NCI-H2081 (cell line): ENCODE data around the gene PLEKHA5.
A peak's percentile ranks its signal among the peaks of the same experiment; 100 is the strongest.

Experiments used
- DNase-seq, 2 experiments: peaks; one replicate each; lab custom pipeline; 2025; lab: John Stamatoyannopoulos, UW

Gene PLEKHA5

DNA sequence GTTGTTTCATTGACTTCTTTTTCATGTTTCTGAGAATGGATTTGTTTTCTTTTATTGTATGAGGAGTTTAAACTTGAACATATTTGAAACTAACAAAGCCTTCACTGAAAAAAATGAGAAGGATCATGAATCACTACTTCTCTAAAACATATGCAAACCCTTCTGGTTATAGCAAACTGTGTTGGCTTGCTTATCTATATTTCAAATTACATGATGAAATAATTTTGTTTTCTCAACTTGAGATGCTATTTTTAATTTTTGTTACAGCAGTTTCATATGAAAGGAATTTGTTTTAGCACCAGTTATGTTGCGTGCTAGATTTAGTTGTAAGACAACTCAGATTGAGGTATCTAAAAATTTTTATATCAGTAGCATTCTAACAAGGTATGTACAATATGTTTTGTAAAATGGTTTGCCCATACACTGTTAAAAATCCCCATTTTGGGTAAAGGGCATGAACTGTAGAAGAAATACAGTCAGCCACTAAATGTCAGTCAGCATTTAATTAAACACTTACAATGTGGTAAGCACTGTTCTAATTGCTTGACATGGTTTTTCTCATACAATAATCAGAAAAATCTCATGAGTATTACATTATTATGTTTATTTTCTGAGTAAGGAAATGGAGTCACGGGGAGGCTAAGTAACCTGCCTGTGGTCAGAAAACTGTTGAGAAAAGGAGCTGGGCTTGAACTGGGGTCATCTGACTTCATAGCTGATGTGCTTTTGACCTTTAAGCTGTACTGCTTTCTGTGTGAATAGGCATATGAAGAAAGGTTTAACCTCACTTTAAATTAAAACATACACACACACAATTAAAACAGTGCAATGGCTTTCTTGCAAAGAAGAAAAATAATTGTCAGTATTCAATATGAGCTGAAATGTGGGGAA is 105.7 kb downstream of the PLEKHA5 start:
- no peak for DNase-seq

DNA sequence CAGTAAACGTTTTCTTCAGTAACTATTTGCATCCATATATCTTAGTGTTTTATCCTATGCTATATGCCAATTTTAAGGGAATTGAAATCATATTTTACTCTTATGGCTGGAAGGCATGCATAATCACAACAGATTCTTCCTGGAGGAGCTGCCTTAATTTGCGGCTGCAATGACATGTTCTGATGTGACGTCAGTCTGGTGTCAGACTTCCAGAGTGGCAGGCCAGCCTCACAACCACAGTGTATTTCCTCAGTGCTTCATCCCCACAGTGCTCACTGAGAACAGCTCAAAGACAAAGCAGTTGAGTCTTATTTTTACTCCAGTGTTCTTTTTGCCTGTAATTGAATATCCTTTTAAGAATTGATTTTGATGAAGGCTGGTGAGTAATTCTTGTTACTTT is 107.1 kb downstream of the PLEKHA5 start:
- no peak for DNase-seq

GRCh38 chr12:19238540-19238939 is 109.0 kb downstream of the PLEKHA5 start:
- DNase-seq, result no peak

DNA sequence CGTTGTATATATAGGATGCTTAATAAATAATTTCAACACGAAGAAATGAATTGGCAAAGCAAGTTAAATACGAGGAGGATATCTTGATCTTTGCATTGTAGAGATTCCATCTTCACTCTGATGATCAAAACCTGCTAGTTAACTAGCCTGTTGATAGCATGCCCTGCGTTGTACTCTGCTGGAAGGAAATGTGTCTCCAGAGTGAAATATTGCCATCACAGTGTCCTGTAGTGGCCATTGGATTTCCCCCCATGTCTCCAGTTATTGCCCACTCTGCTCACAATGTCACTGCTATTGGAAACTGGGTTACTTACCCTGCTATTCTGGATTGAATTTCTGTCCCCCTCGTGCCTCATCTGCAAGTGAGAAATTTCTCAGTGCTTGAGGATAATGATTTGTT is 109.6 kb downstream of the PLEKHA5 start:
- DNase-seq, result no peak

- no peak for DNase-seq
Measured at GRCh38 chr12:19239616-19240234, 110.2 kb downstream of the PLEKHA5 start.

GRCh38 chr12:19242581-19242980 is 113.0 kb downstream of the PLEKHA5 start:
- no peak for DNase-seq

DNA sequence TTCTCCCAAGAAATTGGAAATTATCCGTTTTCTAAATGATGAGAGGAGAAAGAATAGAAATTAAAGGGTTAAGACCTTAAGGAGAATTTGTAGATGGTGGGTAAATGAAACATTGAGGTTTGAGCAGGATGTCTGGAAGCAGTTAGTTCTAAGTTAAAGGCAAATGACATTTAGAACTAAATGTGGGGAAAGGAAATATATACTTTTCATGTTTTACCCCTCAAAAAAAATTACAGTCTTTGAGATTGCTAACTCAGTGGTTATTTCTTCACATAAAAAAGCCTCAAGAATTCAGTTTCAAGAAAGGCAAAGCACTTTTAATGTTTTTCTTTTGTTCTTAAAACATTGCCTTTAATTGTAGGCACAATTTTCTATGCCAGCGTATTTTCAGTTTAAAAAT is 114.0 kb downstream of the PLEKHA5 start:
- no peak for DNase-seq

- no peak for DNase-seq
Measured at GRCh38 chr12:19244312-19244711, 114.8 kb downstream of the PLEKHA5 start.

DNA sequence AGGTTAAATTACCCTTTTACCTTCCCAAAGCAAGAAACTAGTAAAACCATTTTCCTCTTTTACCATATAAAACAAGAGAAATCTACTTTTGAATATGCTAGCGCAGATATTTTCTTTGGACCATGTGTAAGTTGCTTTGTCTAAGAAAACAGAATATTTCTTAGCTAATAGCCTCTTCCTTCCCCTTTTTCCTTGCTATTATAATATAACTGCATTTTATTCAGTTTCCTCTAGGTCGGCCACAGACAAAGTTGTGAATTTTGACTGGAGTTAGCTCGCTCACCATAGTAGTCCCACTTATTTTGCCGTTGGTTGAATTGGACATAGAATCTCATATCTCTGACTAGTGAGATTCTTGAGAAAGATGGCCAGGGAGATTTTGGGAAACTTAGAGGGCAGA is 115.6 kb downstream of the PLEKHA5 start:
- no peak for DNase-seq

DNA sequence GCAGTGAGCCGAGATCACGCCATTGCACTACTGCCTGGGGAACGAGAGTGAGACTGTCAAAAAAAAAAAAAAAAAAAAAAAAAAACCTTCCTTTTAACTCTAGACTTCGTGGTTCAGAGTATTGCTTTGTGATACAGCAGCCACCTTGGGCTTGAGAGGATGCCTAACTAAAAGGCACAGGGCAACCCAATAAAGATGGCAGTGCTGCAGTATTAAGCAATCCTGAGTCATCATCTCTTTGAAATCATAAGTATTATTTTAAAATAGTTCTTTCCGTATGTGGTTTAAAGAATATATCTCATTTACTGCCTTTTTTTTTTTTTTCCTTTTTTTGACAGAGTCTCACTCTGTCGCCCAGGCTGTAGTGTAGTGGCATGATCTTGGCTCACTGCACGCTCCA is 116.1 kb downstream of the PLEKHA5 start:
- DNase-seq, result no peak

DNA sequence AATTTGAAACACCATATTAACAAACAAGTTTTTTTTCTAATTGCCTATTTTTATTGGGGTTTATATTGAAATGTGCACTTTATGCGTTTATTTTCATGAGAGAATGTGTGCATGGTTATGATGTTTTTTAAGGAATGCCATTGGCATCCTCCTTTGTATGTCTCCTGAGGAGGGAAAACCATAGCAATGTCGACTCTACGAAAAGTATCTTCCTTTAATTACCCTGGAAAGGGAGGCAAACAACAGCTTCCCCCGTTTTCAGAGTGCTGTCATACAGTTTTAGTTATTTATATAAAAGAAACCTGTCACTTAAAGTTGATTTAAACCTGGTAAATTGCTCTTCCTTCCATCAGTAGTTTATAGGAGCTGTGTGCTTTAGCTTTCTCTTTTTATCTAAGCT is 117.4 kb downstream of the PLEKHA5 start:
- no peak for DNase-seq

DNA sequence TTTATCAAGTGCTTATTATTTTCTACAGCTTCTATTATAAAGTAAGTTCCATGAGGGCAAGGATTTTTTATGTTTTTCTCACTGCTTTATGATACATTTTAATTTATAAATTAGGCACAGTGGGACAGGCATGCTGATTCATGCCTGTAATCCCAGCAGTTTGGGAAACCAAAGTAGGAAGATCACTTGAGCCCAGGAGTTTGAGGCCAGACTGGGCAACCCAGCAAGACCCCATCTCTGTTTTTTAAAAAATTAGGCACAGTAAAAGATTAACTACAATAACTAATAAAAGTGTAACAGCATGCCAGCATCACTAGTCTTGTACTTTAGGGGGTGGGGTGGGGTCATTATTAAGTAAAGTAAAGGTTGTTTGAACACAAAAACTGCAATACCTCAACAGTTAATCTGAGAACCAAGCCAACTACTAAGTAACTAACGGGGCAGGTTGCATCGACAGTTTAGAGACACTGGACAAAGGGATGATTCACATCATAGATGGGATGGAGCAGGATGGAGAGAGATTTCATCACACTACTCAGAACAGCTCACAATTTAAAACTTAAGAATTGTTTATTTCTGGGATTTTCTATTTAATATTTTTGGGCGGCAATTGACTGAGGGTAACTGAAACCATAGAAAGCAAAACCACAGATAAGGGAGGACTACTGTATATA is 119.5 kb downstream of the PLEKHA5 start:
- no peak for DNase-seq

- DNase-seq, result no peak
Measured at GRCh38 chr12:19251481-19252132, 122.1 kb downstream of the PLEKHA5 start.

DNA sequence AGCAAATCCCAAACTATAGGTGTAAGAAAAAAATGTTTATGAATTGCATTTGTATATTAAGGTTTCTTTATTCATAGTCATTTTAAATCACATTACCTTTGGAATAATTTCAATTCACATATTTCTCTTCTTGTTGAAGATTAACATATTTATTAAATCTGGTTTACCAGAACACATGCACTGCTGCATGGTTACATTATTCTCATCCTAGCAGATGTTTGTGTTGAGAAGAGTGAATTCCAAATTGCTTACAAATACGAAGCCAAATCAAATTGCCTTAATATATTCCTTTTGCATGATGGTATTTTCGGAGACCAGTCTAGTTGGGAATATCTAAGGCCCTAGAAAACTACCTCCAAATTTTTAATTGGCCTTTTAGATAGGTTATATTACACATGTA is 130.6 kb downstream of the PLEKHA5 start:
- no peak for DNase-seq

- DNase-seq, result no peak
Measured at GRCh38 chr12:19261773-19262172, 132.2 kb downstream of the PLEKHA5 start.

DNA sequence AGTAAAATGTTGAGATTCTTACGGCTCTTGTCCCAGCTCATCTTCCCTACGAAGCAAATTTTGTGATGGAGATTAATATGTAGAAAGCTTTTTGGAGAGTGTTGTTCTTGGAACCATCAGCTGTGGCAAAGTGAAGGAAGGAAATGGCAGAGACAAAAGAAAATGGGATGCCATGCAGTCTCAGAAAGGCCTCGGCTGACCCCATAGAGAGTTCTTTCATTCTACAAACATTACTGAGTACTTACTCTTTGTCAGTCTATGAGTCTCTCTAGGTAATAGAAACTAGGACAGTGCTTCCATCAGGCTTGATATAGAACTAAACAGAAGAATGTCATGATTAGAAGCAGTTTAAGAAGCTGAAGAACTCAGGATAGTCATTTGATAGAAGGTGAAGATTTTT is 134.1 kb downstream of the PLEKHA5 start:
- DNase-seq, result no peak

GRCh38 chr12:19273482-19274330 is 144.2 kb downstream of the PLEKHA5 start:
- peak; percentile 75 to 94 for DNase-seq

- DNase-seq, result no peak
Measured at GRCh38 chr12:19276767-19277166, 147.2 kb downstream of the PLEKHA5 start.

- DNase-seq, result no peak
Measured at GRCh38 chr12:19277711-19278110, 148.2 kb downstream of the PLEKHA5 start.

DNA sequence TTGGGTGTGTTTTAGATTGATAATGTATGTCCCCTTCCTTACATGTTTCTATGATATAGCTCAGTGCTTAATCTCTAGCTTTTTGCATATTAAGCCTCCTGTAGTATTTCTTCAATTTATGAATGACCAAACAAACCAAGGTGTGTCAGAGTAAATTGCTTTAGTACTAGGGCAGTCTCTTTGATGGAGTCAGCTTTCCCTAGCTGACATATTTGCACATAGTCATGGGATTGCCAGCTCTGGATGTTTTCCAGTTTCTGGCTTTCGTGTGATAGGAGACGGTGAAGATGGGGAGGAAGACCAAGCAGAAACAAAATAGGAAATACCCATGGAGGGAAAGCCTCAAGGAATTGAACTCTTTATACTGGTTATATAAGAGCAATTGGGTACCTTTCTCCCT is 148.9 kb downstream of the PLEKHA5 start:
- DNase-seq, result no peak

- no peak for DNase-seq
Measured at GRCh38 chr12:19282133-19282699, 152.7 kb downstream of the PLEKHA5 start.
